IMR-90 (cell line): ENCODE data around the gene AQP7. TPM values are rescaled to one million over a fixed set of nuclear protein-coding genes. Genes with fewer than 3 reads are reported as not detected.

Experiments
- ATAC-seq: fragments of 200-7000 bp; cut with Tn5 transposase; 2 replicates; pipeline ENCODE4 v1.9.1; 2020; ENCODE audit warnings: low read depth, mild to moderate bottlenecking, moderate library complexity
- BruUV-seq: library from RNA; stranded (reverse); fragments of 400-500 nt; replicated peaks from 2 replicates; lab custom pipeline; 2021; lab: Mats Ljungman, UMichigan
- CTCF ChIA-PET: fragments of 300-600 bp; formaldehyde crosslinking; extraction: SDS; loops from one replicate; lab custom pipeline; 2021; ENCODE audit warnings: antibody characterized with exemption; lab: Yijun Ruan, JAX
- POLR2A ChIA-PET: fragments of 300-600 bp; sonication (Branson Sonifier 250); formaldehyde crosslinking; loops from one replicate; lab custom pipeline; 2022; ENCODE audit warnings: antibody characterized with exemption; ENCODE audit not compliant: unreplicated experiment; lab: Charles Lee
- DNase-seq: peaks from one replicate; pipeline ENCODE4 v3.0.0; 2013
- H2AFZ ChIP-seq: replicated peaks from 2 replicates; pipeline ENCODE3; 2013; ENCODE audit warnings: low read length, mild to moderate bottlenecking; ENCODE audit not compliant: poor library complexity
- H2AK5ac ChIP-seq: 2 replicates; pipeline ENCODE4 v1.6.1; 2013; ENCODE audit warnings: low read depth, low read length, inconsistent platforms
- H2AK9ac ChIP-seq: replicated peaks from 2 replicates; pipeline ENCODE3; 2013; ENCODE audit warnings: mild to moderate bottlenecking, low read depth, low read length, moderate library complexity; ENCODE audit not compliant: poor library complexity
- H2BK120ac ChIP-seq: 2 replicates; pipeline ENCODE4 v1.6.1; 2013; ENCODE audit warnings: low read depth, low read length, inconsistent platforms
- H2BK15ac ChIP-seq: 3 replicates; pipeline ENCODE4 v1.6.1; 2013; ENCODE audit warnings: low read depth, low read length, inconsistent platforms
- H2BK20ac ChIP-seq: 2 replicates; pipeline ENCODE4 v1.6.1; 2013; ENCODE audit warnings: low read depth, mild to moderate bottlenecking, inconsistent platforms, low read length, moderate library complexity
- H2BK5ac ChIP-seq: 2 replicates; pipeline ENCODE4 v1.6.1; 2013; ENCODE audit warnings: mild to moderate bottlenecking, low read depth, low read length, inconsistent platforms; ENCODE audit not compliant: poor library complexity, severe bottlenecking
- H3K14ac ChIP-seq: replicated peaks from 2 replicates; pipeline ENCODE4 v1.6.1; 2013; ENCODE audit warnings: low read depth, low read length, inconsistent platforms
- H3K18ac ChIP-seq: 2 replicates; pipeline ENCODE4 v1.6.1; 2013; ENCODE audit warnings: low read depth, low read length, control low read depth
- H3K23ac ChIP-seq: 2 replicates; pipeline ENCODE4 v1.6.1; 2013; ENCODE audit warnings: low read depth, low read length, inconsistent platforms
- H3K27ac ChIP-seq: 2 replicates; pipeline ENCODE4 v1.5.1; 2013; ENCODE audit warnings: mild to moderate bottlenecking, control low read depth, low read length; ENCODE audit not compliant: insufficient read depth
- H3K27me3 ChIP-seq: 2 replicates; pipeline ENCODE4 v1.6.1; 2013; ENCODE audit warnings: low read length; ENCODE audit not compliant: control insufficient read depth, insufficient read depth
- H3K36me3 ChIP-seq: 2 replicates; pipeline ENCODE4 v1.6.1; 2013; ENCODE audit warnings: low read length, mixed read lengths; ENCODE audit not compliant: control insufficient read depth, insufficient read depth
- H3K4ac ChIP-seq: 2 replicates; pipeline ENCODE4 v1.6.1; 2013; ENCODE audit warnings: low read depth, low read length, inconsistent platforms
- H3K4me1 ChIP-seq: 2 replicates; pipeline ENCODE4 v1.6.1; 2013; ENCODE audit warnings: low read length, mixed read lengths; ENCODE audit not compliant: control insufficient read depth, insufficient read depth
- H3K4me2 ChIP-seq: 2 replicates; pipeline ENCODE4 v1.6.1; 2013; ENCODE audit warnings: low read depth, mild to moderate bottlenecking, control low read depth, low read length, moderate library complexity
- H3K4me3 ChIP-seq: 2 replicates; pipeline ENCODE4 v1.5.1; 2013; ENCODE audit warnings: low read depth, mild to moderate bottlenecking, control low read depth, low read length, moderate library complexity; ENCODE audit not compliant: insufficient read depth
- H3K56ac ChIP-seq: 2 replicates; pipeline ENCODE4 v1.6.1; 2013; ENCODE audit warnings: low read length, inconsistent platforms; ENCODE audit not compliant: insufficient read depth; ENCODE audit errors: extremely low read depth
- H3K79me1 ChIP-seq, 2 experiments: 2 replicates each; pipeline ENCODE4 v1.6.1; 2013; ENCODE audit warnings: low read length in 2 of 2, inconsistent platforms in 1 of 2, low read depth in 1 of 2
- H3K9ac ChIP-seq: 2 replicates; pipeline ENCODE4 v1.6.1; 2013; ENCODE audit warnings: low read depth, low read length, control low read depth
- H3K9me1 ChIP-seq: 2 replicates; pipeline ENCODE4 v1.6.1; 2013; ENCODE audit warnings: low read length, inconsistent platforms; ENCODE audit not compliant: insufficient read depth
- H3K9me3 ChIP-seq: 2 replicates; pipeline ENCODE4 v1.6.1; 2013; ENCODE audit warnings: low read length; ENCODE audit not compliant: control insufficient read depth, insufficient read depth
- H4K20me1 ChIP-seq: 2 replicates; pipeline ENCODE4 v1.6.1; 2013; ENCODE audit warnings: low read length, inconsistent platforms; ENCODE audit not compliant: insufficient read depth
- H4K5ac ChIP-seq: 2 replicates; pipeline ENCODE4 v1.6.1; 2013; ENCODE audit warnings: mild to moderate bottlenecking, low read depth, low read length, control low read depth
- H4K8ac ChIP-seq, 2 experiments: 2 replicates each; pipeline ENCODE4 v1.6.1; 2013; ENCODE audit warnings: low read depth in 2 of 2, low read length in 2 of 2, control low read depth in 1 of 2, inconsistent platforms in 1 of 2
- H4K91ac ChIP-seq: 2 replicates; pipeline ENCODE4 v1.6.1; 2013; ENCODE audit warnings: low read depth, low read length, inconsistent platforms; ENCODE audit not compliant: insufficient read depth
- BHLHE40 ChIP-seq: fragments of 150-350 bp; IDR thresholded peaks from 2 replicates; pipeline ENCODE4 v1.6.1; 2016; ENCODE audit warnings: mild to moderate bottlenecking, low read depth, low read length
- CEBPB ChIP-seq: IDR thresholded peaks from 2 replicates; pipeline ENCODE4 v1.6.1; 2012; ENCODE audit warnings: low read depth, low read length, improper control_type of control experiment
- MAFK ChIP-seq: IDR thresholded peaks from 2 replicates; pipeline ENCODE4 v1.6.1; 2012; ENCODE audit warnings: low read depth, low read length, improper control_type of control experiment
- MAZ ChIP-seq: IDR thresholded peaks from 2 replicates; pipeline ENCODE4 v1.6.1; 2012; ENCODE audit warnings: low read depth, mild to moderate bottlenecking, low read length, improper control_type of control experiment, moderate library complexity, borderline replicate concordance
- MXI1 ChIP-seq: IDR thresholded peaks from 2 replicates; pipeline ENCODE4 v1.6.1; 2012; ENCODE audit warnings: low read depth, mild to moderate bottlenecking, low read length, moderate library complexity, borderline replicate concordance
- RAD21 ChIP-seq: IDR thresholded peaks from 2 replicates; pipeline ENCODE4 v1.6.1; 2012; ENCODE audit warnings: low read length, improper control_type of control experiment
- SMC3 ChIP-seq: fragments of 150-350 bp; IDR thresholded peaks from 2 replicates; pipeline ENCODE4 v1.6.1; 2016; ENCODE audit warnings: low read depth, mild to moderate bottlenecking, antibody characterized with exemption, low read length, moderate library complexity
- WGBS, 2 experiments: methylation state at CpG; one replicate each; pipeline versions ENCODE4 v1.1.5 to v1.1.7; 2013; ENCODE audit warnings: missing lambda C conversion rate in 2 of 2; ENCODE audit not compliant: insufficient read length in 1 of 2; ENCODE audit errors: extremely low coverage in 2 of 2; 5-methylcytosine and 5-hydroxymethylcytosine counted together
- dilution Hi-C: fragments of 300-500 bp; cut with HindIII; formaldehyde crosslinking; loops from one replicate; pipeline ENCODE4 v1.14.3; 2018; ENCODE audit warnings: low sequenced_read_pairs; ENCODE audit not compliant: unreplicated experiment
- in situ Hi-C: fragments of 300-500 bp; cut with MboI; formaldehyde crosslinking; loops from 3 replicates; pipeline ENCODE4 v1.14.3; 2019; ENCODE audit warnings: low sequenced_read_pairs, inconsistent platforms, mixed read lengths
- intact Hi-C: fragments of 100-400 bp; cut with micrococcal nuclease; formaldehyde crosslinking; loops from 2 replicates; pipeline ENCODE4 v1.10.0; 2022
- polyA plus RNA-seq, 3 experiments: library from polyadenylated mRNA; depleted of rRNA; stranded (reverse); fragments of >200 nt; gene quantifications; 2 replicates each; pipeline ENCODE4 v1.2.3, GENCODE V29; 2012; ENCODE audit warnings: low replicate concordance in 1 of 3
- total RNA-seq: library from RNA; depleted of rRNA; stranded (reverse); fragments of >200 nt; gene quantifications from 2 replicates; pipeline ENCODE4 v1.2.3, GENCODE V29; 2012

Gene AQP7
- total and polyA plus RNA-seq, 2 of the 4 experiments (the other 2 are of a cell fraction) = 0.07 TPM; not detected in 1

- intact Hi-C loops = no loop called here
Measured at GRCh38 chr9:33433871-33434270, 31.5 kb upstream of the AQP7 start.

More at GRCh38 chr9:33433871-33434270, 31.5 kb upstream of the AQP7 start:
- in situ Hi-C loops = no loop called here
- CTCF ChIA-PET = interaction anchor here (1.1 to 1.3 kb wide), 2 partner anchors 19 to 32 kb away, joined by 4 to 5 read pairs; no protein-coding TSS in a partner anchor
- no peak overlapping the region for H2AK5ac ChIP-seq
- no peak overlapping the region for H2AK9ac ChIP-seq
- H4K8ac ChIP-seq = no peak overlapping the region
- H3K18ac ChIP-seq = no peak overlapping the region
- no peaks in the 10 kb centered on the region for H4K20me1 ChIP-seq
- H3K4me2 ChIP-seq = no peak overlapping the region
- no peak overlapping the region for H2BK5ac ChIP-seq
- no peak overlapping the region for H3K56ac ChIP-seq
- ATAC-seq (no peak), DNase-seq (no peak)
- H3K9ac ChIP-seq = no peak overlapping the region
- no peak overlapping the region for H2BK120ac ChIP-seq
- no peak overlapping the region for H2BK15ac ChIP-seq
- no peak overlapping the region for H3K4me3 ChIP-seq
- BruUV-seq = no TSS peak
- H2BK20ac ChIP-seq = no peak overlapping the region
- H3K4me1 ChIP-seq = 0 out of 2 replicates have a peak, but pooled peaks cover 1% of the 10 kb centered on the region
- H3K36me3 ChIP-seq = no peaks in the 10 kb centered on the region
- H3K27me3 ChIP-seq = peaks cover 26% of the 10 kb centered on the region
- no peak overlapping the region for H3K23ac ChIP-seq
- H3K9me3 ChIP-seq = no peaks in the 10 kb centered on the region
- POLR2A ChIA-PET = interaction anchor here (0.5 kb wide), 1 partner anchor 9 kb away, joined by 3 read pairs; no protein-coding TSS in a partner anchor
- 94% methylated on average over 4 of the region's 8 CpGs; no CpG with 5 or more reads in 1 of the 2 experiments for WGBS, 2 experiments
- H4K91ac ChIP-seq = no peak overlapping the region
- no peaks in the 10 kb centered on the region for H3K79me1 ChIP-seq
- peaks cover 6% of the 10 kb centered on the region; the same call in 1 of the 2 replicates for H3K9me1 ChIP-seq
- H3K4ac ChIP-seq = no peak overlapping the region
- no peak overlapping the region for H3K27ac ChIP-seq
- H3K14ac ChIP-seq = no peak overlapping the region; the same call in 1 of the 2 replicates
- peak overlapping the region; percentile 62 for H2AFZ ChIP-seq
- H4K5ac ChIP-seq = no peak overlapping the region
- dilution Hi-C loops = no loop called here
- TF ChIP-seq CEBPB (no peak), MAFK (no peak), MAZ (no peak), RAD21 (no peak), BHLHE40 (no peak), SMC3 (no peak), MXI1 (no peak)
